BE2C (cell line): ENCODE measurements around the gene LTC4S.

ENCODE experiments used
- DNase-seq: peaks from one replicate; pipeline ENCODE4 v3.0.0-alpha.2; 2020
- H3K27me3 ChIP-seq: fragments of 250-450 bp; sonication (Bioruptor Pico); 2 replicates; pipeline ENCODE4 v1.5.1; 2020; ENCODE audit warnings: mild to moderate bottlenecking
- H3K36me3 ChIP-seq: fragments of 250-450 bp; sonication (Bioruptor Pico); 2 replicates; pipeline ENCODE4 v1.5.1; 2020; ENCODE audit warnings: mild to moderate bottlenecking
- H3K4me1 ChIP-seq: fragments of 250-450 bp; sonication (Bioruptor Pico); 2 replicates; pipeline ENCODE4 v1.5.1; 2020
- H3K4me3 ChIP-seq: 2 replicates; pipeline ENCODE4 v1.5.1; 2011; ENCODE audit warnings: low read depth, low read length
- H3K9me3 ChIP-seq: fragments of 250-450 bp; sonication (Bioruptor Pico); 2 replicates; pipeline ENCODE4 v1.5.1; 2020
- TF ChIP-seq, protein P1 (sequence below): IDR thresholded peaks from 2 replicates; pipeline ENCODE4 v1.5.1; 2012; ENCODE audit warnings: mild to moderate bottlenecking, low read depth, low read length

LTC4S gene

DNA sequence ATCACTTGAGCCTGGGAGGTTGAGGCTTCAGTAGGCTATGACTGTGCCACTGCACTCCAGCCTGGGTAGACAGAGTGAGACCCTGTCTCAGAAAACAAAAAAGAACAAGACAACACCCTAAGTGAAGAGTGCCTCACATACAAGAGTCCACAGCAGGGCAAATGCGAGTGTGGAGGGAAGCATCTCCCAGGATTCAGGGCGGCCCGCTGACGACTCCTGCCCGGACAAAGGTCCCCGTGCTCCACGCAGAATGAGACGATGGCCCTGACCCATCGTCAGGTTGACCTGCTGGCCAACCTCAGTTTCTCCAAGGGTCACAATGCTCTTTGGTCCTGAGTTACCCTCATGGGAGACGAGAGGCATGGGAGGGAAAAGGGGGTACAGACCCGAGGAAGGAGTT is 46.5 kb downstream of the LTC4S start:
- TF ChIP-seq, protein P1, sequence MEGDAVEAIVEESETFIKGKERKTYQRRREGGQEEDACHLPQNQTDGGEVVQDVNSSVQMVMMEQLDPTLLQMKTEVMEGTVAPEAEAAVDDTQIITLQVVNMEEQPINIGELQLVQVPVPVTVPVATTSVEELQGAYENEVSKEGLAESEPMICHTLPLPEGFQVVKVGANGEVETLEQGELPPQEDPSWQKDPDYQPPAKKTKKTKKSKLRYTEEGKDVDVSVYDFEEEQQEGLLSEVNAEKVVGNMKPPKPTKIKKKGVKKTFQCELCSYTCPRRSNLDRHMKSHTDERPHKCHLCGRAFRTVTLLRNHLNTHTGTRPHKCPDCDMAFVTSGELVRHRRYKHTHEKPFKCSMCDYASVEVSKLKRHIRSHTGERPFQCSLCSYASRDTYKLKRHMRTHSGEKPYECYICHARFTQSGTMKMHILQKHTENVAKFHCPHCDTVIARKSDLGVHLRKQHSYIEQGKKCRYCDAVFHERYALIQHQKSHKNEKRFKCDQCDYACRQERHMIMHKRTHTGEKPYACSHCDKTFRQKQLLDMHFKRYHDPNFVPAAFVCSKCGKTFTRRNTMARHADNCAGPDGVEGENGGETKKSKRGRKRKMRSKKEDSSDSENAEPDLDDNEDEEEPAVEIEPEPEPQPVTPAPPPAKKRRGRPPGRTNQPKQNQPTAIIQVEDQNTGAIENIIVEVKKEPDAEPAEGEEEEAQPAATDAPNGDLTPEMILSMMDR, result no peak
- Histone ChIP-seq H3K4me3 (no peak overlapping the region), H3K36me3 (peaks cover 36% of the 10 kb centered on the region), H3K27me3 (no peaks in the 10 kb centered on the region), H3K4me1 (no peaks in the 10 kb centered on the region), H3K9me3 (no peaks in the 10 kb centered on the region)
- DNase-seq, result no peak

DNA sequence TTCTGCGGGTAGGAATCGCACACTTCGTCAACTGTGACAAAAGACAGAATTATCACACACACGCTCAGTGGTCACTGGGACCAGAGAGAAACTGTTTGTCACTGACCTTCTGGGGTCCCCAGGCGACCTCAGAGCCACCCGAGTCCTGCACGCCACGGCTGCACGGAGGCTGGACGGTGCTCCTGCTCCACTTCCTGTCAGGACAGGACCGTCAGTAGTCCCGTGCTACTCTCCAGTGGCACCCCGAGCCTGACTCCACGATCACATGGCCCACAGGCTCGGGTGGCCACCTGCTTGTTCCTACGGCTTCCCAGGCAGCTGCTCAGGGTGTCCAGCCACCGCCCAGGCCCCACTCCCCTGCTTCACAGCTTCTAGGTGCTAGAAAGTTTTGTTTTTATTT is 47.0 kb downstream of the LTC4S start:
- DNase-seq, result no peak
- Histone ChIP-seq H3K27me3 (no peaks in the 10 kb centered on the region), H3K4me3 (no peak overlapping the region), H3K36me3 (peaks cover 38% of the 10 kb centered on the region), H3K9me3 (no peaks in the 10 kb centered on the region), H3K4me1 (no peaks in the 10 kb centered on the region)
- TF ChIP-seq, protein P1, result no peak

DNA sequence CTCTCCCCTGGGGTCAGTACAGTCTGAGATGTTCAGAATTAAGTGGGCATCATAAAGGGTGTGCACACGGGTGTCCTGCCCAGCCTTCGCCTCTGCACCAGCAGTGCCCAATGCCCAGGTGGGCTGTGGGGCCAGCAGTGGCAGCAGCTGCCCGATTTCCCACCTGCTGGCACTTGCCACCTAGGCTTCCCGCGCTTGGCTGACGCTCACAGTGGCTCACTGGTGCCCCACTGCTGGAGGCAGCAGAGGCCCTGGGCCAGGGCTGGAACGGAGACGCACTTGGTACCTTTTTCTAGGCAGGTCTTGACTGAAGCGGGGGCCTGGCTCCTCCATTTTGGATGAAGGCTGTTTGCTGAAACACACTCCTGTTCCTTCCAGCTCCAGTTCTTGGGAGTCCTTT is 47.8 kb downstream of the LTC4S start:
- TF ChIP-seq, protein P1, result no peak
- DNase-seq, result no peak
- H3K9me3 ChIP-seq, result no peaks in the 10 kb centered on the region
- H3K4me1 ChIP-seq, result no peaks in the 10 kb centered on the region
- no peaks in the 10 kb centered on the region for H3K27me3 ChIP-seq
- H3K36me3 ChIP-seq, result peaks cover 31% of the 10 kb centered on the region
- no peak overlapping the region for H3K4me3 ChIP-seq
